ENCODE measurements around the gene EPN1. TPM values are rescaled to one million over a fixed set of nuclear protein-coding genes. Genes with fewer than 3 reads are reported as not detected.
"Not testable (repeated sequence)": the region's sequence is repeated elsewhere in the genome, so short reads cannot be mapped to it uniquely, and the experiment has no call there.

Gene EPN1
- total RNA-seq, 1 donor from 2014 or later: 117 TPM

DNA sequence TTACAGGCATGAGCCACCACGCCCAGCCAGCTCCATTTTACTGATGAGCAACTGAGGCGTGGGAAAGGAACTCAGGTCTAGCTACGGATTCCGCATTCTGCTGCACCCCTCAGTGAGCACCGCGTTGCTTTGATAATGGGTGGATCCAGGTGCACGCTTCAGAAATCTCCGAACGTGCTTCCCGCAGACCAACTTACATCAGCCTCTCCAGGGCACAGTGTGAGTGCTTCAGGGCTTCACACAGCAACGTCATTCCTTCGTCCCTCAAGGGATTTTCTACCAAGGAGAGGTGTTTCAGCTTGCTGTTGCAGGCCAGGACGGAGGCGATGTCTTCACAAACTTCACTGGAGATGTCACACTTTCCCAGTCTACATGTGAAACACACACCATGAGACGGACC lies 41.5 kb downstream of the EPN1 start:
- ATAC-seq (no peak), DNase-seq (no peak)
- H3K36me3 ChIP-seq: no peaks in the 10 kb centered on the region
- no peaks in the 10 kb centered on the region for H3K4me1 ChIP-seq
- H3K9me3 ChIP-seq: no peaks in the 10 kb centered on the region
- H3K4me3 ChIP-seq: no peak overlapping the region
- peaks cover 33% of the 10 kb centered on the region for H3K27me3 ChIP-seq
- H3K27ac ChIP-seq: no peak overlapping the region
- TF ChIP-seq, protein P1, sequence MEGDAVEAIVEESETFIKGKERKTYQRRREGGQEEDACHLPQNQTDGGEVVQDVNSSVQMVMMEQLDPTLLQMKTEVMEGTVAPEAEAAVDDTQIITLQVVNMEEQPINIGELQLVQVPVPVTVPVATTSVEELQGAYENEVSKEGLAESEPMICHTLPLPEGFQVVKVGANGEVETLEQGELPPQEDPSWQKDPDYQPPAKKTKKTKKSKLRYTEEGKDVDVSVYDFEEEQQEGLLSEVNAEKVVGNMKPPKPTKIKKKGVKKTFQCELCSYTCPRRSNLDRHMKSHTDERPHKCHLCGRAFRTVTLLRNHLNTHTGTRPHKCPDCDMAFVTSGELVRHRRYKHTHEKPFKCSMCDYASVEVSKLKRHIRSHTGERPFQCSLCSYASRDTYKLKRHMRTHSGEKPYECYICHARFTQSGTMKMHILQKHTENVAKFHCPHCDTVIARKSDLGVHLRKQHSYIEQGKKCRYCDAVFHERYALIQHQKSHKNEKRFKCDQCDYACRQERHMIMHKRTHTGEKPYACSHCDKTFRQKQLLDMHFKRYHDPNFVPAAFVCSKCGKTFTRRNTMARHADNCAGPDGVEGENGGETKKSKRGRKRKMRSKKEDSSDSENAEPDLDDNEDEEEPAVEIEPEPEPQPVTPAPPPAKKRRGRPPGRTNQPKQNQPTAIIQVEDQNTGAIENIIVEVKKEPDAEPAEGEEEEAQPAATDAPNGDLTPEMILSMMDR (IDR thresholded peaks at IDR 0.05): no peak
- intact Hi-C loops (cut with DNase I): no loop called here

DNA sequence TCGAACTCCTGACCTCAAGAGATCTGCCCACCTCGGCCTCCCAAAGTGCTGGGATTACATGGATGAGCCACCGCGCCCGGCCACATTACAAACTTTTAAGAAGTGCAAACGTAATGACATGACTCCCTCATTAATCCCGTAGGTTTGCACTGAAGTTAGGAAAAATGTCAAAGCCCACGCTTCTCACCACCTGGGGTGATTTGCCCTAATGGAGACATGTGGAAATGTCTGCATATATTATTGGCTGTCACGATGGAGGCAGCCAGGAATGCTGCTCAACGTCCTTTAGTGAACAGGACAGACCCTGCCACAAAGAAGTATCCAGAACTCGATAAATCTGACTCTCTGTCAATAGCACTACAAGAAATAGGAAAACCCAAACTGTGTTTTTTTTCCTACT lies 42.2 kb downstream of the EPN1 start:
- TF ChIP-seq, protein P1 (IDR thresholded peaks at IDR 0.05): no peak
- peaks cover 41% of the 10 kb centered on the region for H3K27me3 ChIP-seq
- no peaks in the 10 kb centered on the region for H3K36me3 ChIP-seq
- intact Hi-C loops (cut with DNase I): no loop called here
- ATAC-seq: no peak
- H3K4me3 ChIP-seq: no peak overlapping the region
- no peaks in the 10 kb centered on the region for H3K4me1 ChIP-seq
- no peak overlapping the region for H3K27ac ChIP-seq
- no peak for DNase-seq
- no peaks in the 10 kb centered on the region for H3K9me3 ChIP-seq

DNA sequence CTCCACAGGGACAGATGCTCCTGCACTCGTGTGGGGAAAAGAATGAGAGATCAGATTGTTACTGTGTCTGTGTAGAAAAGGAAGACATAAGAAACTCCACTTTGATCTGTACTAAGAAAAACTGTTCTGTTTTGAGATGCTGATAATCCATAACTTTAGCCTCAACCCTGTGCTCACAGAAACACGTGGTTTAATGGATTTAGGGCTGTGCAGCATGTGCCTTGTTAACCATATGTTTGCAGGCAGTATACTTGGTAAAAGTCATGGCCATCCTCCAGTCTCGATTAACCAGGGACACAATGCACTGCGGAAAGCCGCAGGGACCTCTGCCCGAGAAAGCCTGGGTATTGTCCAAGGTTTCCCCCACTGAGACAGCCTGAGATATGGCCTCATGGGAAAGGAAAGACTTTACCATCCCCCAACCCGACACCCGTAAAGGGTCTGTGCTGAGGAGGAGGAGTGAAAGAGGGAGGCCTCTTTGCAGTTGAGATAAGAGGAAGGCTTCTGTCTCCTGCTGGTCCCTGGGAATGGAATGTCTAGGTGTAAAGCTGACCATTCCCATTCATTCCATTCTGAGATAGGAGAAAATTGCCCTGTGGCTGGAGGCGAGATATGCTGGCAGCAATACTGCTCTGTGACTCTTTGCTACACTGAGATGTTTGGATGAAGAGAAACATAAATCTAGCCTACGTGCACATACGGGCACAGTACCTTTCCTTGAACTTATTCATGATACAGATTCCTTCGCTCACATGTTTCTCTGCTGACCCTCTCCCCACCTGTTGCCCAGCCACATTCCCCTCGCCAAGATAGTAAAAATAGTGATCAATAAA lies 43.1 kb downstream of the EPN1 start:
- peaks cover 43% of the 10 kb centered on the region for H3K27me3 ChIP-seq
- H3K9me3 ChIP-seq; H3K27ac ChIP-seq; H3K36me3 ChIP-seq; H3K4me1 ChIP-seq; intact Hi-C loops (cut with DNase I); DNase-seq; H3K4me3 ChIP-seq; ATAC-seq: not testable (repeated sequence)

DNA sequence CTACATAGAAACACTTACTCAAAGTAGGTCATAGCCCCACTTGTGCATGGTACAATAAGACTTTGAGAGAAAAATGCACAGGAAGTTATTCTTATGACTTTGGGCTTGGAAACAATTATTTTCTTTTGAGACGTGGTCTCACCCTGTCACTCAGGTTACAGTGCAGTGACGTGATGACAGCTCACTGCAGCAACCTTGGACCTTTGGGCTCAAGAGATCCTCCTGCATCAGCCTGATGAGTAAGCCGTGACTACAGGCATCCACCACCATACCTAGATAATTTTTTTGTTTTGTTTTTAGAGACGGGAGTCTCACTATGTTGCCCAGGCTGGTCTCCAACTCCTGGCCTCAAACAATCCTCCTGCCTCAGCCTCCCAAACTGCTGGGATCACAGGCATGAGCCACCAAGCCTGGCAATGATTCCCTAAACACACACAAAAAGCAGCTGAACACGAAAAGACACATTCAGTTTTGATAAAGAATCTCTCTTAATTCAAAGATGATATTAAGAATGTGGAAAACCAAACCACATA lies 45.3 kb downstream of the EPN1 start:
- TF ChIP-seq, protein P1 (IDR thresholded peaks at IDR 0.05): no peak
- Histone ChIP-seq H3K4me3 (no peak overlapping the region), H3K27me3 (peaks cover 43% of the 10 kb centered on the region), H3K27ac (no peak overlapping the region), H3K36me3 (no peaks in the 10 kb centered on the region), H3K9me3 (no peaks in the 10 kb centered on the region), H3K4me1 (no peaks in the 10 kb centered on the region)
- DNase-seq (no peak), ATAC-seq (no peak)
- intact Hi-C loops (cut with DNase I): no loop called here

DNA sequence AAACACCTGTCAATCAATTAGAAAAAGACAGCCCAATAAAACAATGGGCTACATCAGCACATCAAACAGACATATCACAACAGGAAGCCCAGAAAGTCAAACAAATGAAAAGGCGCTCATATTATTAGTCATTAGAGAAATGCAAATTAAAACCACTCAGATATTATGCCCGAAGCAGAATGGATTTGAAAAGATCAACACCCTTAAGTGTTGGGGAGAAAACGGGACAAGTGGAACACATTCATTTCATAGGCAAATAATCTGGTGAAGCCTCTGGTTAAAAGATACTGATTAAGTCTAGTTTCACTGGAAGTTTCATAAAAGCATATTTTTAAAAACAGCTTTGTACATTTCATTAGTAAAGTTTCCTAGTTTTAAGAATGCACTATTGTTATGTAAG lies 45.8 kb downstream of the EPN1 start:
- intact Hi-C loops (cut with DNase I): no loop called here
- TF ChIP-seq, protein P1 (IDR thresholded peaks at IDR 0.05): no peak
- ATAC-seq: no peak

DNA sequence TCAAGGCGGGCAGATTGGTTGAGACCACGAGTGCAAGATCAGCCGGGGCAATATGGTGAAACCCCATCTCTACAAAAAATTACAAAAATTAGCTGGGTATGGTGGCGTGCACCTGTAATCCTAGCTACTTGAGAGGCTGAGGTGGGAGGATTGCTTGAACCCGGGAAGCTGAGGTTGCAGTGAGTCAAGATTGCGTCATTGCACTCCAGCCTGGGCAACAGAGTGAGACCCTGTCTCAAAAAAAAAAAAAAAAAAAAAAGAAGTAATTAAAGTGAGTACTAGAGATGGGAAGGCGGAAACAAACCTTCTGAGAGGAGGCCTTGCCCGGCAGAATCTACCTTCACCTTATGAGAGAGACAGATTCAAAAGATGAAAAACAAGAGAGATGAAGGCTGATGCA lies 48.5 kb downstream of the EPN1 start:
- no peaks in the 10 kb centered on the region for H3K36me3 ChIP-seq
- no peak for ATAC-seq

More for the DNA sequence above, 45.8 kb downstream of the EPN1 start:
- no peak for DNase-seq
- H3K4me1 ChIP-seq: no peaks in the 10 kb centered on the region
- peaks cover 43% of the 10 kb centered on the region for H3K27me3 ChIP-seq
- no peaks in the 10 kb centered on the region for H3K36me3 ChIP-seq
- no peaks in the 10 kb centered on the region for H3K9me3 ChIP-seq
- H3K4me3 ChIP-seq: no peak overlapping the region
- H3K27ac ChIP-seq: no peak overlapping the region

DNA sequence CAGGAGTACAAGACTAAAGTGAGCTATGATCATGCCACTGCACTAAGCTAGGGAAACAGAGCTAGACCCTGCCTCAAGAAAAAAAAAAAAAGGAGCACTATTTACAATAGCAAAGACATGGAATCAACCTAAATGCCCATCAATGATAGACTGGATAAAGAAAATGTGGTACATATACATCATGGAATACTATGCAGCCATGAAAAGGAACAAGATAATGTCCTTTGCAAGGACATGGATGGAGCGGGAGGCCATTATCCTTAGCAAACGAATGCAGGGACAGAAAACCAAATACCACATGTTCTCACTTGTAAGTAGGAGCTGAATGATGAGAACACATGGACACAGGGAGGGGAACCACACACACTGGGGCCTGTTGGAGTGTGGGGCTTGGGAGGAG lies 55.4 kb downstream of the EPN1 start:
- H3K4me3 ChIP-seq; ATAC-seq; intact Hi-C loops (cut with DNase I); DNase-seq; H3K9me3 ChIP-seq; H3K36me3 ChIP-seq; H3K4me1 ChIP-seq; H3K27ac ChIP-seq; H3K27me3 ChIP-seq: not testable (repeated sequence)

More for the DNA sequence above, 48.5 kb downstream of the EPN1 start:
- peaks cover 23% of the 10 kb centered on the region for H3K27me3 ChIP-seq
- no peaks in the 10 kb centered on the region for H3K9me3 ChIP-seq
- no peak for DNase-seq
- H3K4me1 ChIP-seq: no peaks in the 10 kb centered on the region
- TF ChIP-seq, protein P1 (IDR thresholded peaks at IDR 0.05): no peak
- intact Hi-C loops (cut with DNase I): no loop called here
- H3K27ac ChIP-seq: no peak overlapping the region
- no peak overlapping the region for H3K4me3 ChIP-seq

Data from upper lobe of right lung (tissue), 1 donor.